NCI-H2107 treated with DMSO at 0.1 percent for 48 hours (cell line): ENCODE data around the gene GADD45GIP1.
"Not testable (repeated sequence)": the region's sequence is repeated elsewhere in the genome, so short reads cannot be mapped to it uniquely, and the experiment has no call there.

Experiments used
- DNase-seq: peaks from one replicate; lab custom pipeline; 2025; ENCODE audit not compliant: unreplicated experiment; lab: John Stamatoyannopoulos, UW

The GADD45GIP1 gene

DNA sequence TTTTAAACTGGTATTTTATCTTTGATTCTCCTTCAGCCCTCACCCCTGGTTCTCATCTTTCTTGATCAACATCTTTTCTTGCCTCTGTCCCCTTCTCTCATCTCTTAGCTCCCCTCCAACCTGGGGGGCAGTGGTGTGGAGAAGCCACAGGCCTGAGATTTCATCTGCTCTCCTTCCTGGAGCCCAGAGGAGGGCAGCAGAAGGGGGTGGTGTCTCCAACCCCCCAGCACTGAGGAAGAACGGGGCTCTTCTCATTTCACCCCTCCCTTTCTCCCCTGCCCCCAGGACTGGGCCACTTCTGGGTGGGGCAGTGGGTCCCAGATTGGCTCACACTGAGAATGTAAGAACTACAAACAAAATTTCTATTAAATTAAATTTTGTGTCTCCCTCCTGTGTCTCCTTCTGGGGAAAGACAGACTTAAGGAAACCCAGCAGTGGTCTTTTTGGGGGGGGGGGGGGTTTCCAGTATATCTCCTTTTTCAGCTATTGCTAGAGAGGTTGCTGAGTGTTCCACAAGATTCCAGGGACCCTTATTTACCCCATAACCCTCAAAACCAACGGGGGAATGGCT lies 12.8 kb downstream of the GADD45GIP1 start:
- DNase-seq, result no peak

DNA sequence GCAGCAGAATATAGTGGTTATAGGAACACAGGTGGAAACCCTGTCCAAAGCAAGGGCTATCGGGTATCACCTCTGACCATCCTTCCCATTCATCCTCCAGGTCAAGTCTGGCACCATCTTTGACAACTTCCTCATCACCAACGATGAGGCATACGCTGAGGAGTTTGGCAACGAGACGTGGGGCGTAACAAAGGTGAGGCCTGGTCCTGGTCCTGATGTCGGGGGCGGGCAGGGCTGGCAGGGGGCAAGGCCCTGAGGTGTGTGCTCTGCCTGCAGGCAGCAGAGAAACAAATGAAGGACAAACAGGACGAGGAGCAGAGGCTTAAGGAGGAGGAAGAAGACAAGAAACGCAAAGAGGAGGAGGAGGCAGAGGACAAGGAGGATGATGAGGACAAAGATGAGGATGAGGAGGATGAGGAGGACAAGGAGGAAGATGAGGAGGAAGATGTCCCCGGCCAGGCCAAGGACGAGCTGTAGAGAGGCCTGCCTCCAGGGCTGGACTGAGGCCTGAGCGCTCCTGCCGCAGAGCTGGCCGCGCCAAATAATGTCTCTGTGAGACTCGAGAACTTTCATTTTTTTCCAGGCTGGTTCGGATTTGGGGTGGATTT lies 13.5 kb downstream of the GADD45GIP1 start:
- DNase-seq, result no peak

DNA sequence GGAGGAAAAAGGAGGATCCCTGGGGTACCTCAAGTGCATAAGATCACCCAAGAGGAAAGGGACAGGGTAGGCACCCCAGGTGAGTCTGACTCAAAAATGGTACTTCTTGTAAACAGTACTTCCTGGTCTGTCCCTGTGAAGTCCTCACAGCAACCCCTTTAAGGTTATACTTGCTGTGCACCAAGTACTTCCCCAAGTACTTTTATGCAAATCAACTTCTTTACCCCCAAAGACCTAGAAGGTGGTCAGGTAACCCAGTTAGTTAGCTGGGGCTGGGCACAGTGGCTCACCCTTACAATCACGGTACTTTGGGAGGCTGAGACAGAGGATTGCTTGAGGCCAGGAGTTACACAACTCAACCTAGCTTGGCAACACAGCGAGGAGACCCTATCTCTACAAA lies 16.1 kb downstream of the GADD45GIP1 start:
- DNase-seq, result no peak

DNA sequence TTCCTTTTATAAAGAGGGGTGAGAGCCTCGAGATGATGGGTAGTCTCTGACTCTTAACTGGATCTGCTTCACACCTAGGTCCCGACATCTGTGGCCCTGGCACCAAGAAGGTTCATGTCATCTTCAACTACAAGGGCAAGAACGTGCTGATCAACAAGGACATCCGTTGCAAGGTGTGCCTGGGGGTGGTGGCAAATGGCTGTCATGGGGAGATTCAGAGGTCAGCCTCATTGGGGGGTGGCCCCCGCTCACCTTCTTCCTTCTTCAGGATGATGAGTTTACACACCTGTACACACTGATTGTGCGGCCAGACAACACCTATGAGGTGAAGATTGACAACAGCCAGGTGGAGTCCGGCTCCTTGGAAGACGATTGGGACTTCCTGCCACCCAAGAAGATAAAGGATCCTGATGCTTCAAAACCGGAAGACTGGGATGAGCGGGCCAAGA lies 17.0 kb downstream of the GADD45GIP1 start:
- DNase-seq, result no peak

DNA sequence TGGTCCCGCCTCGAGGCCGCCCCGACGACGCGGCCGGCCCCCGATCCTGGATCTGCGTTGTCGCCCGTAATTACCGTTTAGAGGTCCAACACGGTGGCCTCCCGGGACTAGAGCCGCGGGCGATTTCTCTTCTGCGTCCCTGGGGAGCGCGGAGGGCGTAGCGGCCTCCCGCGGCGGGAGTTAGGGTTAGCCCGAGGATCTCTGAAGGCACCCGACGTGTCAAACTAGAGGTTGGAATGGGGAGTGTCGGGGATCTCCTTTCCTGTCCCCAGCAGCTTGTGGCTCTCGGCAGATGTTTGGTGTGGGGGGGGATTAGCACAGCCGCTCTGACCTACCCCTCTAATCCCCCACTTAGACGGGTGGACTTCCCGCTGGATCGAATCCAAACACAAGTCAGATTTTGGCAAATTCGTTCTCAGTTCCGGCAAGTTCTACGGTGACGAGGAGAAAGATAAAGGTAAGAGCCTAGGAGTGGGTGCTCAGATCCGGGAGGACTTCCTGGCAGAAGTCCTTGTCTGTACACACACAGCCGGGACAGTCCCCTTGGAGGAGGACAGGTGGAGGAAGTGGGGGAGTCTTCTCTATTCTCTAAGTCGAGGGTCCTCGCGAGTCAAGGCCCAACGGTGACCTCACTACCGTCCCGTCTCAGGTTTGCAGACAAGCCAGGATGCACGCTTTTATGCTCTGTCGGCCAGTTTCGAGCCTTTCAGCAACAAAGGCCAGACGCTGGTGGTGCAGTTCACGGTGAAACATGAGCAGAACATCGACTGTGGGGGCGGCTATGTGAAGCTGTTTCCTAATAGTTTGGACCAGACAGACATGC lies 18.0 kb downstream of the GADD45GIP1 start:
- DNase-seq, result no peak

DNA sequence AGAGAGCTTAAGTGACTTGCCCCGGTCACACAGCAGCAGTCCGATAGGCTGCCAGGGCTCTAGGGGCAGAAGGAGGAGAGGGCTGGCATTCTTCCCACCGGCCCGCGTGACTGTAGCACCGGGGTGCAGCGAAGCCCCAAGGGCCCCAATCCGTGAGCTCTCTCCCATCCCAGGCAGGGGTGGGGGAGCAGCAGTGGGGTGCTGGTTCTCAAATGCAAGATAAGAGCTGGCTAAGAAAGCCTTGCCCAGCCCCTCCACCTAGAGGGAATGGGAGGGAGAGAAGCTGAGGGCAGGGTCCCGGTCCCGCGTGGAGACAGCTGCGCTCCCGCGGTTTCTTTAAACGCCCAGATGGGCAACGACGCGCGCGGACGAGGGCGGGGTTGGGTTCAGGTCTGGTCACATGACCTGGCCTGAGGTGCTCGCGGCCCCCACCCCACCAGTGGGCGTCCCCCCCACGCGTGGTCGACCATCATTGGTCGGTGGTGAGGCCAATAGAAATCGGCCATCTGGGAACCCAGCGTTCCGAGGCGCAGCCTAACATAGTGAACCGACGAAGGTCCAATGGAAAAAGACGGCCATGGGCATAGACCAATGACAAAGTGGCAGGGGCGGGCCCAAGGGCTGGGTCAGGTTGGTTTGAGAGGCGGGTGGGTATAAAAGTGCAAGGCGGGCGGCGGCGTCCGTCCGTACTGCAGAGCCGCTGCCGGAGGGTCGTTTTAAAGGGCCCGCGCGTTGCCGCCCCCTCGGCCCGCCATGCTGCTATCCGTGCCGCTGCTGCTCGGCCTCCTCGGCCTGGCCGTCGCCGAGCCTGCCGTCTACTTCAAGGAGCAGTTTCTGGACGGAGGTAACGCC lies 18.9 kb downstream of the GADD45GIP1 start, which contains the start of gene CALR:
Gene CALR (plus strand): TSS at position 683 of the 852 bp plus-strand sequence. CDS start 71 bp downstream, at position 754.
- peak; percentile 91 for DNase-seq

DNA sequence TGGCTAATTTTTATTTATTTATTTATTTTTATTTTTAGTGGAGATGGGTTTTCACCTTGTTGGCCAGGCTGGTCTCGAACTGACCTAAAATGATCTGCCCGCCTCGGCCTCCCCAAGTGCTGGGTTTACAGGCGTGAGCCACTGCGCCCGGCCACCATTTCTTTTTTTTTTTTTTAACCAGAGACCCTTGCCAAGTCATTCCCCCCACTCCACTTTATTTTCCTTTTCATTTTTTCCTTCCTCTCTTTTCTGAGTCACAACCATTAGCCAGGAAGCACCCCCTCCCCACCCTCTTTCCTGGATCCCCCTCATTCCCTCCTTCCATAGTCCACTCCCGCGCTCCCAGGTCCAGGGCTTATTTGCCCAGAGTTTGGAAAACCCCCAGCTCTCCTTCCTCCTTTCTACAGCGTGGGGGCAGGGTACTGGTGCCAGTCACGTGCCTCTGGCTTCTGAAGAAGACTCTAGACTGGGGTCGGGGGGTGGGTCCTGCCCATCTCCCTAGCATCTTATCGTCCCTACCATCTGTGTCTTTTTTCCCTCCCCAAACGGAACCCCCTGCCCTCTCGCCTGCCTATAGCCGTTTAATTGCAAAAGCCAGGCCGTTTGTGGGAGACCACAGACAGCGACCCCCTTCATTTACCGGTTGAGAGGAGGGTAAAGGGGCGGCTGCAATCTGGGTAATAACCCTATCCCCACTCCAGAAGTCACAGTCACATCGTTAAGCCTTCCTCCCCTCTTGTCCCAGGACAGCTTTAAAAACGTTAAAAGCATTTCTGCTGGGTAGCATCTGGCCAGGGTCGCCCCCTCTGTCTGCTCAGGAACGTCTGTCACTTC lies 19.7 kb downstream of the GADD45GIP1 start:
- peak; percentile 74 for DNase-seq

DNA sequence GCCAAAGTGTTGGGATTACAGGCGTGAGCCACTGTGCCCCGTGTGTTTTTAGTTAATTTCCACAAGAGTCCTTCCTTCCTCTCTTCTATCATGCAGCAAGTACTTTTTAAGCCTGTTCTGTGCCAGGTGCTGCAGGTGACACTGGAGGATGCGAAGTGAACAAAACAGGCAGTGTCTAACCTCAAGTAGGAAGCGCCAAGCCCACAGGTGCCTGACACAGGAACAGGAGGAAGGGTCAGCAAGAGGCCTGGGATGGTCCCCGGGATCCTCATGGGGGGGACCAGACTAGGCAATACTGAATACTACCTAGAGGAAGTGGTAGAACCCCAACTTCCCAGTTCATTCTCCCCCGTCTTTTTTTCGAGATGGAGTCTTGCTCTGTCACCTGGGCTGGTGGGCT lies 20.4 kb downstream of the GADD45GIP1 start:
- peak; percentile 63 for DNase-seq

DNA sequence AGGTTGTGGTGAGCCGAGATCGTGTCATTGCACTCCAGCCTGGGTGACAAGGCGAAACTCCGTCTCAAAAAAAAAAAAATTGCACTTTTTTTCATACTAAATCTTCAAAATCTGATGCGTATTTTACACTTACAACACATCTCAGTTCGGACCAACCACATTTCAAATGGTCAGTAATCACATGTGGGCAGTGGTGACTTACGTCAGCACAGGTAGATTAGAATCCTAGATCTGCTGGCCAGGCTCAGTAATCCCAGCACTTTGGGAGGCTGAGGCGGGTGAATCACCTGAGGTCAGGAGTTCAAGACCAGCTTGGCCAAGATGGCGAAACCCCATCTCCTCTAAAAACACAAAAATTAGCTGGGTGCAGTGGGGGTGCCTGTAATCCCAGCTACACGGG lies 22.0 kb downstream of the GADD45GIP1 start:
- DNase-seq, result no peak

DNA sequence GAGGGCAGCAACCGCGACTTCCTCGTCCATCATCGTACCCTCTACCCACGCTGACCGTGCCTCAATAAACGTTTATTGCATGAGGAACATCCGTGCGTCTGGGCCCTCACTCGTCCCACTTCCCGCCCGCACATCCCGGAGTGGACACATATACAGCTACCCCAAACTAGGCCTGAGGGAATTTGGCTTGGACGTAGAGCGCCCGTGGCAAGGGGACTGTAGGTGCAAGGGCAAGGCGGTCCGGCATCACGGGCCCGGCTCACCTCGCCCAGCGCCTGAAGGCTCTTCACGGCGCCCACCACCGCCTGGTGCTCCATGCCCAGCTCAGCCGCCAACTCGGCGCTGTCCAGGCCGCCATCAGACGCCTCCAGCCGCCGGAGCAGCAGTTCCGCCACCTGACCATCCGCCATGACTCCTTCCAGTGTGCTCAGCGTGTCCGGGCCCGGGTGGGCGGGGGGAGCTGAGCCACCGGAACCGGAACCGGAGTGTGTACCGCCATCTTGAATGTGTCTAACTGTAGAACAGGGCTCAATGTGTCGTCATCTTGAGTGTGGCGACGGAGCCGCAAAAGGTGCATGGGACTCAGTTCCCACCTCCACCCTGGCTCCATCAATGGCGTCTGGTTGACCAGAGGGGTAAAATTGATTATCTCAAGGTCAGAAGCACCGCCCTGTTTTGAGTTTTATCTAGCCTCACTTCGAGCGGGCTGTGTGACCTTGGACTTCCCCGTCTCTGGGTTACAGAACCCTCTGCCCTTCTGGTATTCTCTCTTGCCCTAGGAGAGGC lies 23.5 kb downstream of the GADD45GIP1 start, which contains the start of gene FARSA:
Gene FARSA (minus strand): TSS at position 425 of the 786 bp plus-strand sequence. CDS start 15 bp downstream, at position 410.
- peak; percentile 79 for DNase-seq

DNA sequence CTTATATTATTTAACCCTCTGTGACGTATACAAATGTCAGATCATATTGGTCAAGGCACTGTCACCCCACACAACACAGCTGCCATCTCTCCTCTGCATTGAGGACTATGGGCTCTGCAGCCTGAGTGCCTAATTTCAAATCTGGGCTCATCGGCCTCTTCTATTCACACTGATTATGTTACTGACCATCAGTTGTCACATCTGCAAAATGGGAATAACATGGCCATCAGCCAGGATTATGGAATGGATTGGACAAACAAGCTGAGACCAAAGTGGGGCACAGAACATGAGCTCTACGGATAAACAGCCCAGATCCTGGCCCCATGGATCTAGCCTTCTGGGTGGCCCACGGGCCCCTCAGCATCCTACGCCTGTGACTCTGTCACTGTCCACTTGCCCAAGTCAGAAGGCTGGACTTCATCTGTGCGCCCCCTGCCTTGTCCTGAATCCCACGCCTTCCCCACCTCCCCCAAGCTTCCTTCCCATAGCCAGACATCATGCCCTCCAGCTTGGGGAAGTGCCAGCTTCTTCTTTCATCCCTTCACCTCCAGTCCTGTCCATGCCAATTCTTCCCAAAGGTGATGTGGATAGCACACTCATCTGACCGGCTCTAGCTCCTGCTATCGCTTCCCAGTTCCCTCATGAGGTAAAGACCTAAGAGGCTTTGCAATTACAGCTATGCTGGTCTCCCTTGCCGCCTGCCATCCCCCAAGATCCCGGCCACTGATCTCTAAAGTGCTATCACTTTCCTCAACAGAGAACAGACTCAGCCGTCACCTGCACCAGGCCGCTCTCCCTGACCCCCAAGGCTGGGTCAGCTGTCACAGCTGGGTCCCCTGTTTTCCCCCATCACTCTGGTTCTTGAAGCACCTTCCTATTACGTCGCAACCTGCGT lies 24.4 kb downstream of the GADD45GIP1 start:
- DNase-seq, result no peak

DNA sequence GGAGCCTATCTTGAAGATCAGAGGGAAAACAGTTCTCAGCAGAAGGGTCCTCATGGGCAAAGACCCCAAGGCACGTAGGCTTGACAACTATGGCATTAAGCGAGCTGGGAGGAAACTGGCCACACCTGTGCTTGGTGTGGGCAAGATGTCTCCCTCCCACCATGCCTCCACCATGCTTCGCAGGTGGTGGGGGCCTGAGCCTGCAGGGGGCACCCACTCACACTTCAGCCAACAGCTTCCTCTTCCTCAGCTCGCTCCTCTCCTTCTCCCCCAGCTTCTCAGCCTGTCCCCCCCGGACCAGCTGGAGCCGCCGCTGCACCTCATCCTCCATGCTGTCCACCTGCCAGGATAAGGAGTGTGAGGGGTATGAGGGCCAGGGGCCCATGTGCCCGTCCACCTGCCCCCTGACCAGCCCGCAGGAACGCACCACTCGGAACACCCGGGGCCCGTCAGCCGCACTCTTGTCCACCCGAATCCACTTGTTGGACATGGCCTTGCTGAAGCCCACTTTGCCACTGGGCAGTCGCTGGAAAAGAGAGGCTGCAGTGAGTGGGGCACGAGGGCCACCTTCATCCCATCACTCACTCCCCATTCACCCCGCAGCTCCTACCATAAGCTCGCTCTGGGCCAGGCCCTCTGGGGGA lies 26.9 kb downstream of the GADD45GIP1 start:
- DNase-seq, result no peak

DNA sequence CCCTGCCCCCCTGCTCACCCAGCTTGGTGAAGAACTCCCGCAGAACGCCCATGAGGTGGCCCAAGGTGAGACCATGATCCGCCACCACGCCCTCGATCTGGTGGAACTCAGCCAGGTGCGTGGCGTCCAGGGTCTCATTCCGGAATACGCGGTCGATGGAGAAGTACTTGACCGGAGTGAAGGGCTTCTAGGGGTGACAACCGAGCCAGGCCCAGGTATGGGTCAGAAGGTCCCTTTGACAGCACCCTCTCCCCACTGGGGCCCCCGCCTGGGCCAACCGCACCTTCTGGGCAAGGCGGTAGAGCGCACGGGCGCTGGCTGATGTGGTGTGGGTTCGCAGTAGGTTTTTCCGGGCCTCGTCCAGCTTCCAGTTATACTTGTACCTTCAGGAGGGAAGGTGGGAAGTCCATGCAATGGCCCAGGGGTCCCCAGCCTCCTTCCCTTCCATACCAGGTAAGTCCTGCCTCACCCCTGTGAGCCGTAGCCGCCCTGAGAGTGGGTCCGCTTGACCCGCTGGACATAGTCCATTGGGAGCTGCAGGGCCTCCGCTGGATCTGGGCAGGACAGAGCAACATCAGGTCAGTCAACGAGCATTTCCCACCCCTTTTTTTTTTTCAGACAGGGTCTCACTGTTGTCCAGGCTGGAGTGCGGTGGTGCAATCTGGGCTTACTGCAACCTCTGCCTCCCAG lies 32.3 kb downstream of the GADD45GIP1 start:
- DNase-seq, result no peak

DNA sequence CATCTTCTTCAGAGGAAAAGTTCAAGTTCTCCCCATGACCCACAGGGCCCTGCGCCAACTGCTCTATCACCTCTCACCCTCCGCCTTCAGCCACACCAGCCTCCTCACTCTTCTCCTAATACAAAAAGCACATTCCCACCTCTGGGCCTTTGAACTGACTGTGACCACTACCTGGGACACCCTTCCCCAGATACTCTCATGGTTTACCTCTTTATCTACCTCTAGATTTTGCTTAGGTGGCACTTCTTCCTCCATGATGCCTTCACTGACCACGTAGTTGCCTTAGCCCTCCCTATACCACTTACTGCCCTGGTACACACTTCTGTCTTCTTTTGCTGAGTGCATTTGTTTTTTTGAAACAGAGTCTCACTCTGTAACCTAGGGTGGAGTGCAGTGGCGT lies 34.1 kb downstream of the GADD45GIP1 start:
- no peak for DNase-seq

DNA sequence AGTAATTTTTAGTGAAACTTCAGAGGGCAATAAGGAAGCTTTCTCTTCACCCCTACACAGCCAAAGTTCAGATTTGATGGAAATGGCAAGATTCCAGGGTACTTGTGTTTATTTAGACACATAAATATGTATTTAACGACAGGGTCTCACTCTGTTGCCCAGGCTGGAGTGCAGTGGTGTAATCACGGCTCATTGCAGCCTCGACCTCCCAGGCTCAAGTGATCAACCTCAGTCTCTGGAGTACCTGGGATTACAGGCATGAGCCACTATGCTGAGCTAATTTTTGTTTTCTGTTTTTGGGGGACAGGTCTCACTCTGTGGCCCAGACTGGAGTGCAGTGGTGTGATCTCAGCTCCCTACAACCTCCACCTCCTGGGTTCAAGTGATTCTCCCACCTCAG lies 36.0 kb downstream of the GADD45GIP1 start:
- DNase-seq, result no peak

DNA sequence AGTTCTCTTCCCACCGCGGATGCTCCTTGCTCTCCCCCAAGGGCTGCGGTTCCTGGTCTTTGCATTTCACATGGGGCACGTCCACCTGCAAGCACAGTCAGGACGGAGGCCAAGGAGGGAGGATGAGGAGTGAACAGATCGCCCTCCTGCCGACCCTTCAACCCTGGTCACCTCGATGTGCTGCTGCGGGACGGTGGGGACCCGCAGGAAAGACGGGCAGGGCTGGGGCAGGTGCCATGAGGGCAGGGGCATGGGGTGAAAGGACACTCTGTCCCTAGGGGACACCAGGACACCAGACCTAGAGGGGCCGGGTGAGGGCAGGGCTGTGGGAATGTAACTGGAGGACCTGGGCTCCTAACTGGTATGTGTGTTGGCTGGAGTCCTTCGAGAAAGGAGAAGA lies 38.8 kb downstream of the GADD45GIP1 start:
- DNase-seq, result no peak

DNA sequence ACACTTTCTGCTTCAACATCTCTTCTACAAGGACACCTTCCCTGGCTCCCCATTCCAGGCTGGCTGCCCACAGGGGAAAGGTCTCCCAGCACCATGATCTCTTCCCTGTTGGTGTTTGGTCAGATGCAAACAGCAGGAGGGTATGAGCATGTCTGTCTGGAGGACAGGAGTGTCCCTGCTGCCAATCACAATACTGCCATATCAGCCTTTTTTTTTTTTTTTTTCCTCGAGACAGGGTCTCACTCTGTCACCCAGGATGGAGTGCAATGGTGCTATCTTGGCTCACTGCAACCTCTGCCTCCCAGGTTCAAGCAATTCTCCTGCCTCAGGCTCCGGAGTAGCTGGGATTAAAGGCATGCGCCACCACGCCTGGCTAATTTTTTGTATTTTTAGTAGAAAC lies 41.2 kb downstream of the GADD45GIP1 start:
- DNase-seq, result not testable (repeated sequence)
